Superior temporal gyrus (tissue), 1 donor: ENCODE measurements around the gene WDR91.
"Not testable (repeated sequence)": the region's sequence is repeated elsewhere in the genome, so short reads cannot be mapped to it uniquely, and the experiment has no call there.

Experiments
- DNase-seq: peaks from one replicate; pipeline ENCODE4 v3.0.0-alpha.2; 2016; ENCODE audit errors: extremely low spot score

The WDR91 gene

DNA sequence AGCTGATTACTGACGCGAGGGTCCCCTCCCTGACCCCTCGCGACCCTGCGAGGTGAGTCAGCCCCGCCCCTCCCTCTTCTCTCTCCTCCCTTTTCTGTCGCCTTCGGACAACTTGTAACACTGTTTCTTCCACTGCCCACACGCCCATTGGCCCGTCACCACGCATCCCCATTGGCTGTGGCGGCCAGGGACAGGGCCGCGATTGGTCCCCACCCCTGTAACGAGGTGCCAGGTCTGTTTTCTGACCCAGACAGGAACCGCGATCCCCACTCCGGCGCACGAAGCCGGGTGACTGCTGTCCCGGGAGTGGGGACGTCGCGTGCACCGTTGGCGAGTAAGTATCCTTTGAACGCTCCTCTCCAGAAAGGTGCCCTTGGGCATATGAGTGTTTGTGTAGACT is 22.2 kb upstream of the WDR91 start, which contains the start of gene STRA8:
TSS of gene STRA8 (plus strand) at position 269 of the 400 bp plus-strand sequence. CDS start 6,687 bp downstream, outside the sequence.
- DNase-seq: no peak

DNA sequence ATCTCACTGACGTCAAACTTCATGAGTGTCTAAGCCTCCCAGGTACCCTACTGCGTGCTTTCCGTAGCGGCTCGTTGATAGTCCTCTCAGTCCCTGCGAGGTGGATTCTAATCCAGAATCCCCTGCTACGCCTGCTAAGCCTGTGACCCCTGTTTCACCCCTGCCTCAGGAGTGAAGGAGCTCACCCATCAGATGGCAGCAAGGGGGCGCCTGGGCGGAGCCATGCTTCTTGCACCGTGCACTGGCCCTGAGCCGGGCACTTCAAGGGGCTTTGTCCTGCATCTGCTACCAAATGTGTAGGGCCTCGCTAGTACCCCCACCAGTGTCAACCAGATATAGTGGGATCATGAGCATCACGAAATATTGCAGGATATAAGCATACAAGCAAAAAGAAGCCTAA is 21.4 kb upstream of the WDR91 start:
- DNase-seq: no peak

DNA sequence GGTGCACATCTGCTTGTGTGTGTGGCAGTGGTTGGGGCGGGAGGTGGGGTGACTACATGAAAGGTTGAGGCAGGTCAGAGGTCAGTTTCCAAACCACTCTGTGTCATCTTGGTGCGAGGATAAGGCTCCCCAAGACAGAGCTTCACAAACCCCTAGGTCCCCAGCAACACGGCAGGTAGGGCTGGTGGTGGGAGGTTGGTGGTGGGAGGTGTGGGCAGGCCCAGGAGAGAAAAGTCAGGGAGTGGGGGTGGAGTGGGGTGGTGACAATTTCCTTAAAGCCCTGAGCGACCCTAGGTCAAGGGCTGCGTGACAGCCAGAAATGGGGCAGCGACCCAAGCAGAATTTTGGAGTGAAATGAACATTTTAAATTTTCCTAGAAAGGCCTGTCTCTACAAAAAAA is 20.8 kb upstream of the WDR91 start:
- no peak for DNase-seq

DNA sequence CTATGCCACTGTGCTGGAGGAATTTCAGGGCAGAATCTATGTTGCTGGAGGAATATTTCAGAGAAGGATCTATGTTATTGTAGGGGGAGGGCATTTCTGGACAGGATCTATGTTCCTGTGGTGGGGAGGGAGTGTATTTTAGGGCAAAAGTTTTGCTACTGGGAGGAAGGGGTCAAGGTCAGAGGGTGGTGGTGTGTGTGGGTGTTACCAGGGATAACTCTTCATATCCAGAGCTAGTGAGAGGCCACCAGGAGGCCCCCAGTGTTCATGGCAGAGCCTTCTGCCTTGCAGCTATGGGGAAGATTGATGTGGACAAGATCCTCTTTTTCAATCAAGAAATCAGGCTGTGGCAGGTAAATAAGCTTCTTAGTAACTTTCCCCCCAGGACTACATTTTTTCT is 20.4 kb upstream of the WDR91 start:
- no peak for DNase-seq

DNA sequence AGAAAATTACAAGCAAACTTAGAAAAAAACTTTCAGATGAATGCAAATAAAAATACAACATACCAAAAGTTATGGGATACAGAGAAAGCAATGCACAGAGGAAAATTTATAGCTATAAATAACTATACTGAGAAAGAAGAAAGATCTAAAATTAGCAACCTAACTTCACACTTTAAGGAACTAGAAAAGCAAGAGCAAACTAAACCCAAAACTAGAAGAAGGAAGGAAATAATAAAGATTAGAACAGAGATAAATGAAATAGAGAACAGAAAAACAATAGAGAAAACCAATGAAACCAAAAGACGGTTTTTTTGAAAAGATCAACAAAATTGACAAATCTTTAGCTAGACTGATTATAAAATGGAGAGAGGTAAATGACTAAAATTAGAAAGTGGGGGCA is 12.7 kb upstream of the WDR91 start:
- DNase-seq: no peak

DNA sequence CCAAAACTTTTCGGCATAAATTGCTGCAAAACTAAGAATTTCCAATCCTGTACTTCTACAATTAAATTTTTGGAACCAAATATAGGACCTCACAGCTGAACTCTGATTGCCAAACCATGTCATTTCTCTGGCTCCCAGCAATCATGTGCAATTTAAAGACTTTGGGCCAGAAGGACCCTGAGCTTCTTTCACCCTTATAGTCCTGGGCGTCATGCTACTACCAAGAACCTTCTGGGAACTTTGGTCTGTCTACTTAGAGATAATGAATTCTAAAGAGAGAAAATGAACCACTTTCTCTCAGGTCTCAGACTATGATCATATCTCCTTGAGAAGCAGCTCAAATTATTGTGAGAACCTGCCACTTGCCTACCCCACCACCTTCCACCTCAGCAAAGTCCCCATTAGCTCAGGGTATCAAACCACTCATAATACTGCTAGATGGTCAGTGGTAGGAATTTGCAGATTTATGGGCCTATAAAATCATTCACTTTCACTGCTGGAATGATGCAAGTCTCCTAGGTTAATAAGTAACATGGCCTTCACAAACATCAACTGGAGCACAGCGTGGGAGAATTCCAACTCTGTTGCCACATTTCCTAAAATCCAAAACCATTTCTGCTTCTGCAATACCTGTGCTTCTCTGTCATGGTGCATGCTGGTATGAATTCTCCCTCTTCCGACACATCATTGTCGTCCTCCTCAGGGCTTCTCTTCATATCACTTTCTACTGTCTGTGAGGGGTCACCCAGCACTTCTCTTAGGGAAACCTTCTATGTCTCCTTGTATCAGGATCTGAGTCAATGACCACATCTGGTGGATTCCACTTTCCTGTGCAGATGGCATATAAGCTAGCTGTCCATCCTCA is 6.6 kb upstream of the WDR91 start:
- no peak for DNase-seq

DNA sequence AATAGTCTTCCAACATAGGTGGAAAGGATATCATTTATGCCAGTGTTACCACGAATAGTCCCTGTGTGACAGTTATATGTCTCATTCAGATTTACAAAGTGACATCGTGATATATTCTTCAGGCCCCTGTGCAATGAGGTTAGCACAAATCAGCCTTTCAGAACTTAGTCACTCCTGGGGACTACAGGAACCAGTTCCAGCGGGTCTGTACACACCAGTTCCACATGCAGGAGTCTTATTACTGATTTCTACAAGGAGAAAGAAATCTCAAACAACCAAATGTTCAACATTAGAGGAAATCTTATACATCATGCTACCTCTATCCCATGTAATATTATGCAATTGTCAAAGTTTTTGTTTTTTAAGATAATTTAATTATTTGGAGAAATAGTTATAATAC is 4.4 kb upstream of the WDR91 start:
- no peak for DNase-seq

DNA sequence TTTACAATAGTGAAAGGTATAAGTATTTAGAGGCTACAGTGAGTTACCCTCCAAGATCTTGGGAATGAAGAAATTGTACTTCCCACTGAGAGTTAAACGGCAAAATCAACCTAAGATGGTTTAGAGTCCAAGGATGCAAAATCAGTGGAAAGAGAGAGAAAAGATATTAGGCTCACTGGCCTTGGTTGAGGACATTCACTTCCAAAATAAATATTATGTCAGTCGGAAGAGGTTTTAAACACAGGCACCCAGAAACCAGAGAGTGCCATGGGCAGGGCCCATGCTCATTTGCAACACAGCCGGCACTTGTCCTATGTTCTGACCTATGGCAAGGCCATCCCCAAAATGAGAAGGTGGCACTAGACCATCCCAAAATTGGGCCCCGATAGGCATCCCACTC is 3.9 kb upstream of the WDR91 start:
- DNase-seq: no peak

DNA sequence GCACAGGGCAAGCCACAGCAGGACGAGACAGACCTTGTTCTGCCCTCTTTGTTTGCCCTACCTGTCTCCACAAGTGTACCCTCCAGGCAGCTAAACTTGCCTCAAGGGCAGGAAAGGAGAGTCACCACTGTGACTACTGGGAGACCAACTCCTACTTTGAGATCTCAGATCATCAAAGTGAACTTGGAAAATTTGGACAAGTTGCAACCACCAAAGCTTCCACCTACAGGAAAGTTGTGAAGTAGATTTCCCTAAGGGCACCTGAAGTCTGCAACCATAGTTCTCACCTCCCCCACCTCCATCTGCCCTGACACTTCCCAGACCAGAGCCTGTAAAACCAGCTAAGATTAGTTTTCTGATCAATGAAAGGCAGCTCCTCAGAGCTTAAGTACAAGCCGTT is 2.5 kb upstream of the WDR91 start:
- no peak for DNase-seq

DNA sequence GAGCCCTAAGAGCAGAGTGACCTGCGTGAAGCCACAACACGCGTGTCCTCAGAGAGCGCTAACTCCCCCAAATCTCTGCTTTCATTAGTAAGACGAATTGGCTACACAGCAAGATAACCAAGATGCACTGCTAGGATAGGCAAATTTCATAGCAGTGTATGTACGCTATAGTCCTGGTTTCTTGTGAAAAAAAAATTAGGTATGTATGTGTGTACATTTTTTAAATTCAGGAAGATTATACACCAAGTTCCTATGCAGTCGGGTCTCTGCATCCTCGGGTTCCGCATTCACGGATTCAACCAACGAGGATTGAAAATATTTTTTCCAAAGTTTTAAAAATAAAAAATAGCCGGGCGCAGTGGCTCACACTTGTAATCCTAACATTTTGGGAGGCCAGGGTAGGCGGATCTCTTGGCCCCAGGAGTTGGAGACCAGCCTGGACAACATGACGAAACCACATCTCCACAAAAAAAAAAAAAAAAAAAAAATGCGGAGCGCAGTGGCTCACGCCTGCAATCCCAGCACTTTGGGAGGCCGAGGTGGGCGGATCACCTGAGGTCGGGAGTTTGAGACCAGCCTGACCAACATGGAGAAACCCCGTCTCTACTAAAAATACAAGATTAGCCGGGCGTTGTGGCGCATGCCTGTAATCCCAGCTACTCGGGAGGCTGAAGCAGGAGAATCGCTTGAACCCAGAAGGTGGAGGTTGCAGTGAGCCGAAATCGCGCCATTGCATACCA is 790 bp upstream of the WDR91 start:
- not testable (repeated sequence) for DNase-seq

DNA sequence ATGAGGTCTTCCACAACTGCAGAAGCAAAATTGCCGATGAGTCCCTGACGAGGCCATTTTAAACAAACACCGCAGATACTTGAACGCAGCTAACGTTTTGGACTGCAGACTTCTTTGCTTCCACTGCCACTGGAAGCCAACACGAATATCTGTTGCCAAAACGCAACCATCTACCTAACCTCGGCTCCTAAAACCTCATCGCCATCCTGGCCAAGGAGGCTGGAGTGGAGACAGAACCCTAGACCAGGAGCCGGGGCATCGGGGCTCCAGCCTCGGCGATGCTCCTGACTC is 493 bp downstream of the WDR91 start:
- peak; percentile 60 for DNase-seq

DNA sequence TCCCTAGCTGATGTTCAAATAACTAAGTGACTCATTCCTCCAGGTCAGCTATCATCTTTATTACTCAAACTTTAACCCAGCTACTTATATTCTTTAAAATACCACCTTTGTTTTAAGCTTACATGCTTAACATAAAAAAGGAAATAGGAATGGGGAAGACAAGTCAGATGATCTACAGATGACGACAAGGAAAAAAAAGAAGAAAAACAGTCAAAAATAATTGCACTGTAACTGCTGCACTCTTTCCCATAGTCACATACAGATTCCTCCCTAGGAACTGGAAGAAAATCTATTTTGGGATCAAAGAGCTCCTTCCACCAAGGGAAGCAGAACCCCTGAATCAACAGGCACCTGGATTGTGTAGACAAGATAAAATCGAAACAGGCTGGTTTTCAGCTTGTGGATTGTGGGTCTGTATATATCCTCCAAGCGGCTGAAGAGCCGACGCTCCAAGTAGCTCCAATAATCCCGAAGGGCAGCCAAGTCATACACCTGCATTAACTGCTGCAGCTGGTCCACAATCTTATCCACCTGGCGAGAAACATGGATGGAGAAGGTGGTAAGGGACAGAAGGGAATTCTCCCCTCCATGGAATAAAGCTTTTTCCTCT is 2.0 kb downstream of the WDR91 start:
- DNase-seq: no peak

DNA sequence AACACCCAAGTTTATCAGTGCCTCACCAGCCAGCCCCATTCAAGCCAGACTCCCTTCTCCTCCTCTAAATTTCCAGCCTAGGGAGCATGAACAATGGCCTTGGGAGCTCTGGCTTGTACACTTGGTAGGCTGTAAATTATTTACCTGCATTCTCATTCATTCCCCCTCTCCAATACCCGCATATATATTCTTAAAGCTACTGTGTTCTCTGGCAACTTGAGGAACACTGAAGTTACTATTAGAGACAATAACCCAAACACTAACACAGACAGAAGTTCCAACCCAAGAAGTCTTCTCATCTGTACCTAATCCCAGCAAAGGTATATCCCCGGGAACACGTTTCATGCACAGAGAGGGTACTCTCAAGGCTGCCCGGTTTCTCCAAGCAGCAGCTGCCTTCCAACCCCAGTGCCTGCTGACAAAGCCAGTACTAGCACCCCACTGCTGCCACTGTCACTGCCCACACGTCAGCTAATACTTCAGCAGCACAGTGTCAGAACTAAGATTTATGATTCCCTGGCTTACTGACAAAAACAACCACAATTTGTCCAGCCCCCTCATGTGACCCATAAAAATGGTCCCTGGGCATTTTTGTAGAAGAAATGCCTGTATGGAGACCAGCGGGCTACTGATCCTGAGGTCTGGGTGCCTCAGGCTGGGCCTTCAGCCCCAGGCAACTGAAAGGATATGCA is 3.1 kb downstream of the WDR91 start:
- no peak for DNase-seq

DNA sequence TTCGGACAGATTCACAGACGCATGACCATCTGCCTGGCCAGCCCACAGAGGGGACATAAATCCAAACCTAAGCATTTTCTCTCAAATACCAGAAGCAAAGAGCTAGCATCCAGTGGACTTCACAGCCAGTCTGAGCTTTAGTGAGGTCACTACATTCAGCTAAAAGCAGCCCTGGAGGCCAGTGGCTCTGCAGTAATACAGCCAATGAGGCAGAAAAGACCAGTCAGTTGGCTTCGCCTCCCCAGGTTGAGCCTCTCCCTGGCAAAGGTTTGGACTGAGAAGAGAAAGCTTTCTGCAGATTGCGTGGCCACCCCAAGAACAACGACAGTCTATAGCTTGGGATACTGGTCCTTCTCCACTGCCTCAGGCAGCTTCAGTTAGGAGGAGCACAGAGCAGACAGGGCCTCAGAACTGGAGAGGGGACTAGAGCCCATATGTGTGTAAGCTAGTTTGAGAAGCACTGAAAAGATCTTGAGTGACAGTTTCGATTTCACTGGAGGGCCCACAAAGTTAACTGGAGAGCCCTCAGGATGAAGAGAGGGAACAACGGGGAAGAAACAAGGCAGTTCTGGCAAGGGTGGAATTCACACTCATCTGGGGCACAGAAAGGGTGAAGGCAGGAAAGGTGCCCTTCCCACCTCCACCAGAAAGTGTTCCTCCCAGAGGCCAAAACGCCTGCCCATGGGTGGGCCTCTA is 3.8 kb downstream of the WDR91 start:
- no peak for DNase-seq

DNA sequence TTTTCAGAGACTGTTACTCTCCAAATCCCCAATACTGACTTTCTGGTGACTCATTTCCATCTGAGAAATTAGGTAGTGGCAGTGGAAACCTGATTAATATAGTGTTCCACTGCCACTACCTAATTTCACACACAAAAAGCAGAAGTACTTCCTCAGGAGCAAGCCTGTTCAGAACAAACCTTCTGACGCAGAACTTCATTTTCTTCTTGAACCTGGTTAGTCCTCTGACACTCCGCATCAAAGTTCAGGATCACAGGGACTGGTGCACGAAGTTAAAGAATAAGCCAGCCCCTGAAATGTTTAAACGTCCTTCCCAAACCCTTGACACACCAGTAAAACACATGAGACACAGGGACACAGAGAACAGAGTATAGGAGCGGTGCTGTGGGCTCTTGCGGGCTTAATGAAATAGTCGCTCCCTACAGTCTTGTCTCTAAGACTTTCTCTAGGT is 4.4 kb downstream of the WDR91 start:
- DNase-seq: no peak

DNA sequence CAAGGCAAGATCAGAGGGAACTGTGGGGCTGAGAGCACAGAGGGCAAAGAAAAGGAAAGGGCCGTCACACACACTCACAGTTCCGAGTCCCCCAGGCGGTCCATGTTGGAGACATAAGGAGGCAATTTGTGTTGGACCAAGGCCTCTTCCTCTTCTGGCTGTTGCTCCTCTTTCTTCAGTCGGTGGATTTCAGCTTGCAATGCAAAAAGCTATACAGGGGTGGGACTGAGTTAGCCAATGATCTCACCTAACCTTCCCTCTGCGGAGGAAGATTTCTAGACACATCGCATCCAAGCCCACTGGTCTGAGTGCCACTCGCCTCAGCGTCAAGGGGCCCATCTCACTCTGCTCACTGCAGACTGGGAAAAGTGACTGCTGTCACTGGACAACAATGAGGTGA is 5.5 kb downstream of the WDR91 start:
- no peak for DNase-seq

DNA sequence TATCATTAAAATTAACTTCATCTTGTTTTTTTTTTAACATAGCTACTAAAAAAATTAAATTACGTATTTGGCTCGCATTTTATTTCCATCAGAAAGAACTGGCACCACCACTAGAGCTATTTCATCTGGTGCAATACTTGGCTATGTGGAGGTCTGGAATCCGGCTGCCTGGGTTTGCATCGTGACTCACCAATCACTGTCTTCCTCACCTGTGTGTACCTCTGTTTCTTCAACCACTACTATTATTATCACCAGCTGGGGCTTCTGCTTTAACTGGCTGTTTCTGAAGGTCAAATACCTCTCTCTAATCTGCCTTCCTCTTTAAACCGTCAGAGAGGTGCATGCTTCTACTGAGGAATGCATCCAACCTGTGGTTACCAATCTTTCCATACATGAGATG is 6.5 kb downstream of the WDR91 start:
- DNase-seq: no peak

DNA sequence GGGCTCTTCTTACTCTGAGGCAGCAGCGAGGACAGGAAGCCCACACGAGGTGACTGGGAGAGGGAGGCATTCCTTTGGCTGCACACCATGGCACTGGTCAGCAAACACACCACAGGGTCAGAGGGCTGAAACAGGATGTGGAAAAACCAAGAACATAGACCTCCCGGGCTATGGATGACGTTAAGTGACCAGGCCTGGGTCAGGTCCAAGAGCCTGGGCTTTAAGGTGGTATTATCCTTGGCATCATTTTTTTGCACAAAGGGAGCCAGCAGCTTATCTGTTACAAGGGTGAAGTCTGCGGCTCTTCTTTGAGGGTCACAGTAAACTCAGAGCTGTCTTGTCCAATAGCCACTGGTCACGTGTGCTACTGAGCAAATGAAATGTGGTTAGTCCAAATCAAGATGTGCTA is 7.0 kb downstream of the WDR91 start:
- DNase-seq: no peak

DNA sequence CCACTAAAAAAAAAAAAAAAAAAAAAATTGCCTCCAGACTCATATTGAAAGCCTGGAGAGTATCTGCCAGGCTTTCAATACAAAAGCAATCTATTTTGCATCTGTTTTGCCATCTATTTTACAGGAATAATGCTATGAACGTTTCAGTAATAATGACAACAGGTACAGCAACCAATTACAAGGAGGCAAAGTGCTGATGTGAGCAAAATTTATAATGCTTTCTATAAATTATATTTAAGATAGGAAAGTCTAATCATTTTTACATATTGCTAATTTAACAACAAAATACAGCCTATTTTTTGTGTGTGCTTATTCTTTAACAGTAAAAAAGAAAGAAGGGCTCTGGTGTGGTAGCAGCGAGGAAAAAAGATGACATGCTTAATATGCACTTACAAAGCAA is 10.0 kb downstream of the WDR91 start:
- no peak for DNase-seq

DNA sequence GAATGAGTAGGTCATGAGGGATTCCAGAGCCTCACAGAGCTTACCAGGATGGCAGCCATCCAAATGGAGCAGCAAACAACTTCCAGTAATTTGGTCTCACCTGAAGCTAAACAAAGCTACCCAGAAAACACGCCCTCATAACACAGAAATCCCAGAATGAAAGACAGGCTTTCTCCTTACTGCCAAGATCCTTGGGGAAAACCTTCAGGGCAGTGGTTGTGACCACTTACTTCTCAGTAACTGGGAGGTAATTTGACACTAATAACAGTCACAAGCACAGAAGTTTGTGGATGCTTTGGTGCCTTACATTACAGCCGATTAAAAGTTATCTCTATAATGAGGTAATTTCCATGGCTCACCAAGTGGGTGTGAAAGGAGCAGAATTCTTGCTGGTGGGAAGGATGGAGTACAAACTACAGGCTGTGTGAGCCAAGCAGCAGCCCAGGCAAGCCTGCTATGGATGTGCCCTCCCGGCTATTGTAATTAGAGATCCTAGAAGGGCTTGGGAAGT is 10.4 kb downstream of the WDR91 start:
- no peak for DNase-seq

DNA sequence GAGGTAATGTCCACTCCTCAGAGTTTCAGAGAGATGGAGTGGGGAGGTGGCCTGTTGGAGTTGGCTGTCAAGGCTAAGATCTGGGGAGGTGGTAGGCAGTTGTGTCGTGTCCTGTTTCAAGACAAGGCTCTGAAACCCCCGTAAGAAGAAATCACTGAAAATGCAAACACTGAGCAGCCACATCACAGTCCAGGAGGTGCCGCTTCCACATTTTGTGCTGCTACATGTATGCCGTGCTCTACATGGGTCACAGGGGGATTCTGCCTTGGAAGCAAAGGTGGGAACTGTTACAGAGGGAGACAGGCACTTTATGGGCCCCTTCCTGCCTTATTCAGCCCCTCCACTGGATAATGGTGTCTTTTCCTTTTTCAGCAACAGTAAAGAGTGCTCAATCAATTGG is 11.9 kb downstream of the WDR91 start:
- no peak for DNase-seq
